Mesenchymal stem cell (in vitro differentiated cells and primary cell): ENCODE results near the gene FRMPD4.

ENCODE experiments used
- DNase-seq: peaks from one replicate; pipeline ENCODE4 v3.0.0-alpha.2; 2013
- H2AFZ ChIP-seq: one replicate; pipeline ENCODE4 v1.6.1; 2013; ENCODE audit warnings: low read depth, mild to moderate bottlenecking, control low read depth, inconsistent platforms, low read length, moderate library complexity
- H2AK5ac ChIP-seq: 2 replicates; pipeline ENCODE4 v1.6.1; 2013; ENCODE audit warnings: low read length, moderate library complexity, mild to moderate bottlenecking, inconsistent platforms; ENCODE audit not compliant: severe bottlenecking
- H2BK120ac ChIP-seq: one replicate; pipeline ENCODE4 v1.6.1; 2013; ENCODE audit warnings: low read depth, mild to moderate bottlenecking, inconsistent platforms, low read length, moderate library complexity
- H2BK12ac ChIP-seq, 2 experiments: one replicate each; pipeline ENCODE4 v1.6.1; 2013; ENCODE audit warnings: inconsistent platforms in 2 of 2, low read length in 2 of 2, mild to moderate bottlenecking in 2 of 2, moderate library complexity in 2 of 2, control low read depth in 1 of 2
- H2BK15ac ChIP-seq: one replicate; pipeline ENCODE4 v1.6.1; 2013; ENCODE audit warnings: mild to moderate bottlenecking, low read depth, inconsistent platforms; ENCODE audit not compliant: poor library complexity, severe bottlenecking
- H2BK5ac ChIP-seq: 2 replicates; pipeline ENCODE4 v1.6.1; 2013; ENCODE audit warnings: low read depth, mild to moderate bottlenecking, low read length, control low read depth, inconsistent platforms; ENCODE audit not compliant: poor library complexity, severe bottlenecking
- H3K14ac ChIP-seq, 2 experiments: one replicate each; pipeline ENCODE4 v1.6.1; 2013; ENCODE audit warnings: inconsistent platforms in 2 of 2, low read length in 2 of 2, control low read depth in 1 of 2, mild to moderate bottlenecking in 1 of 2, moderate library complexity in 1 of 2
- H3K18ac ChIP-seq, 2 experiments: one replicate each; pipeline ENCODE4 v1.6.1; 2013; ENCODE audit warnings: inconsistent platforms in 2 of 2, low read length in 2 of 2, control low read depth in 1 of 2, low read depth in 1 of 2, mild to moderate bottlenecking in 1 of 2
- H3K23ac ChIP-seq, 2 experiments: one replicate each; pipeline ENCODE4 v1.6.1; 2013; ENCODE audit warnings: inconsistent platforms in 2 of 2, low read length in 2 of 2, mild to moderate bottlenecking in 2 of 2, moderate library complexity in 2 of 2, control low read depth in 1 of 2
- H3K27ac ChIP-seq: 2 replicates; pipeline ENCODE4 v1.5.1; 2013; ENCODE audit warnings: mild to moderate bottlenecking, moderate library complexity, low read length, control low read depth, inconsistent platforms; ENCODE audit not compliant: poor library complexity, severe bottlenecking
- H3K27me3 ChIP-seq, 2 experiments: 2 replicates each; pipeline versions ENCODE4 v1.6.1 to v1.7.0; 2013; ENCODE audit warnings: low read length in 2 of 2, mild to moderate bottlenecking in 2 of 2, moderate library complexity in 2 of 2, control low read depth in 1 of 2, inconsistent platforms in 1 of 2; ENCODE audit not compliant: control insufficient read depth in 1 of 2, insufficient read depth in 1 of 2
- H3K36me3 ChIP-seq, 2 experiments: 2 replicates each; pipeline versions ENCODE4 v1.6.1 to v1.7.0; 2013; ENCODE audit warnings: low read length in 2 of 2, control low read depth in 1 of 2, inconsistent platforms in 1 of 2, low read depth in 1 of 2, mild to moderate bottlenecking in 1 of 2; ENCODE audit not compliant: insufficient read depth in 2 of 2, control insufficient read depth in 1 of 2
- H3K4ac ChIP-seq, 2 experiments: one replicate each; pipeline ENCODE4 v1.6.1; 2013; ENCODE audit warnings: inconsistent platforms in 2 of 2, low read length in 2 of 2, mild to moderate bottlenecking in 2 of 2, moderate library complexity in 2 of 2, control low read depth in 1 of 2, low read depth in 1 of 2
- H3K4me1 ChIP-seq: 2 replicates; pipeline ENCODE4 v1.6.1; 2013; ENCODE audit warnings: low read depth, low read length, control low read depth; ENCODE audit not compliant: control insufficient read depth, insufficient read depth
- H3K4me2 ChIP-seq: 2 replicates; pipeline ENCODE4 v1.6.1; 2013; ENCODE audit warnings: low read length, mild to moderate bottlenecking, inconsistent platforms; ENCODE audit not compliant: poor library complexity, severe bottlenecking
- H3K4me3 ChIP-seq, 2 experiments: 2 replicates each; pipeline versions ENCODE4 v1.5.1 to v1.7.0; 2013; ENCODE audit warnings: low read length in 2 of 2, mild to moderate bottlenecking in 2 of 2, control low read depth in 1 of 2, low read depth in 1 of 2; ENCODE audit not compliant: insufficient read depth in 1 of 2
- H3K79me1 ChIP-seq: replicated peaks from 2 replicates; pipeline ENCODE4 v1.6.1; 2013; ENCODE audit warnings: mild to moderate bottlenecking, control low read depth, low read length, inconsistent platforms; ENCODE audit not compliant: poor library complexity, severe bottlenecking
- H3K9ac ChIP-seq: 2 replicates; pipeline ENCODE4 v1.7.0; 2013; ENCODE audit warnings: mild to moderate bottlenecking, low read length, moderate library complexity
- H3K9me3 ChIP-seq: 2 replicates; pipeline ENCODE4 v1.7.0; 2013; ENCODE audit warnings: mild to moderate bottlenecking, low read length; ENCODE audit not compliant: control insufficient read depth
- H4K8ac ChIP-seq: one replicate; pipeline ENCODE4 v1.6.1; 2013; ENCODE audit warnings: inconsistent platforms, mild to moderate bottlenecking, low read length, moderate library complexity
- H4K91ac ChIP-seq: one replicate; pipeline ENCODE4 v1.6.1; 2013; ENCODE audit warnings: mild to moderate bottlenecking, low read length, inconsistent platforms
- WGBS: methylation state at CpG from one replicate; pipeline ENCODE4 v1.1.7; 2013; ENCODE audit warnings: mixed read lengths; 5-methylcytosine and 5-hydroxymethylcytosine counted together

Gene FRMPD4

GRCh38 chrX:12617241-12617640 lies 479.0 kb downstream of the FRMPD4 start:
- Histone ChIP-seq H3K4me2 (no peak overlapping the region), H3K9me3 (peaks cover 8% of the 10 kb centered on the region), H3K27ac (no peak overlapping the region), H3K4ac (no peak overlapping the region), H3K14ac (no peak overlapping the region), H2BK5ac (no peak overlapping the region), H3K18ac (no peak overlapping the region), H3K79me1 (no peaks in the 10 kb centered on the region), H3K9ac (no peak overlapping the region), H2BK120ac (no peak overlapping the region), H2AFZ (no peak overlapping the region), H2BK15ac (no peak overlapping the region), H4K91ac (no peak overlapping the region), H3K27me3 (no peaks in the 10 kb centered on the region), H2AK5ac (no peak overlapping the region), H3K4me3 (no peak overlapping the region), H3K36me3 (no peaks in the 10 kb centered on the region), H4K8ac (no peak overlapping the region), H3K23ac (no peak overlapping the region), H3K4me1 (no peaks in the 10 kb centered on the region), H2BK12ac (no peak overlapping the region)
- no peak for DNase-seq

GRCh38 chrX:12647230-12647629 lies 509.0 kb downstream of the FRMPD4 start:
- Histone ChIP-seq H4K91ac (no peak overlapping the region), H4K8ac (no peak overlapping the region), H3K4me2 (no peak overlapping the region), H3K14ac (no peak overlapping the region), H3K4ac (no peak overlapping the region), H2BK5ac (no peak overlapping the region), H2BK15ac (no peak overlapping the region), H3K36me3 (no peaks in the 10 kb centered on the region), H3K9me3 (no peaks in the 10 kb centered on the region), H2AFZ (no peak overlapping the region), H3K9ac (no peak overlapping the region), H3K27me3 (no peaks in the 10 kb centered on the region), H3K79me1 (no peaks in the 10 kb centered on the region), H2BK12ac (no peak overlapping the region), H2BK120ac (no peak overlapping the region), H3K27ac (no peak overlapping the region), H2AK5ac (no peak overlapping the region), H3K23ac (no peak overlapping the region), H3K4me1 (no peaks in the 10 kb centered on the region), H3K4me3 (no peak overlapping the region), H3K18ac (no peak overlapping the region)
- WGBS = 83% methylated on average over 1 of the region's 1 CpG
- DNase-seq = no peak

GRCh38 chrX:12648995-12649394 lies 510.7 kb downstream of the FRMPD4 start:
- no peaks in the 10 kb centered on the region for H3K79me1 ChIP-seq
- H3K4me1 ChIP-seq = no peaks in the 10 kb centered on the region
- no peak overlapping the region for H3K4ac ChIP-seq
- H3K4me2 ChIP-seq = no peak overlapping the region
- H2BK12ac ChIP-seq = no peak overlapping the region
- H3K4me3 ChIP-seq = no peak overlapping the region
- no peak overlapping the region for H2BK5ac ChIP-seq
- H2AK5ac ChIP-seq = no peak overlapping the region
- H3K18ac ChIP-seq = no peak overlapping the region
- H3K9me3 ChIP-seq = no peaks in the 10 kb centered on the region
- no peak overlapping the region for H3K14ac ChIP-seq
- no peak overlapping the region for H2BK120ac ChIP-seq
- H3K36me3 ChIP-seq = no peaks in the 10 kb centered on the region
- no peak overlapping the region for H3K27ac ChIP-seq
- no peak overlapping the region for H4K8ac ChIP-seq
- no peak overlapping the region for H2AFZ ChIP-seq
- no peak overlapping the region for H4K91ac ChIP-seq
- 67% methylated on average over 5 of the region's 5 CpGs for WGBS
- DNase-seq = no peak
- no peak overlapping the region for H3K23ac ChIP-seq
- no peak overlapping the region for H2BK15ac ChIP-seq
- no peaks in the 10 kb centered on the region for H3K27me3 ChIP-seq
- no peak overlapping the region for H3K9ac ChIP-seq

- H3K79me1 ChIP-seq = no peaks in the 10 kb centered on the region
- no peak overlapping the region for H2BK12ac ChIP-seq
Observed at GRCh38 chrX:12657433-12657832, 519.2 kb downstream of the FRMPD4 start.

More at GRCh38 chrX:12657433-12657832, 519.2 kb downstream of the FRMPD4 start:
- 80% methylated on average over 1 of the region's 1 CpG for WGBS
- H3K27ac ChIP-seq = no peak overlapping the region
- no peak overlapping the region for H4K91ac ChIP-seq
- no peak overlapping the region for H3K23ac ChIP-seq
- DNase-seq = no peak
- H3K4me1 ChIP-seq = no peaks in the 10 kb centered on the region
- no peaks in the 10 kb centered on the region for H3K9me3 ChIP-seq
- no peak overlapping the region for H2AFZ ChIP-seq
- no peak overlapping the region for H3K4me3 ChIP-seq
- no peak overlapping the region for H3K18ac ChIP-seq
- H2BK15ac ChIP-seq = no peak overlapping the region
- no peak overlapping the region for H2AK5ac ChIP-seq
- no peak overlapping the region for H3K4ac ChIP-seq
- no peak overlapping the region for H3K4me2 ChIP-seq
- no peak overlapping the region for H2BK5ac ChIP-seq
- no peaks in the 10 kb centered on the region for H3K27me3 ChIP-seq
- H3K14ac ChIP-seq = no peak overlapping the region
- no peak overlapping the region for H2BK120ac ChIP-seq
- H4K8ac ChIP-seq = no peak overlapping the region
- no peak overlapping the region for H3K9ac ChIP-seq
- no peaks in the 10 kb centered on the region for H3K36me3 ChIP-seq
